ENCODE data around the gene FMC1.

- TF ChIP-seq CTCF (IDR thresholded peaks at IDR 0.05) (no peak), EP300 (IDR thresholded peaks at IDR 0.05) (no peak), POLR2AphosphoS5 (IDR thresholded peaks at IDR 0.05) (no peak), POLR2A (IDR thresholded peaks at IDR 0.05) (no peak)
Observed at GRCh38 chr7:139365336-139365735, 24.2 kb downstream of the FMC1 start.

Measured in suprapubic skin (tissue), 4 donors.